Breast epithelium (tissue), 3 donors: ENCODE measurements around the gene ZNF343.

Experiments
- POLR2AphosphoS5 ChIP-seq, 3 donors: sonication (generic); formaldehyde crosslinking; IDR thresholded peaks; one replicate each; pipeline ENCODE4 v1.6.1; 2017; ENCODE audit warnings: antibody characterized with exemption in 3 of 3
- TF ChIP-seq, protein P1 (sequence below), 3 donors: fragments of 450-650 bp; IDR thresholded peaks; one replicate each; pipeline ENCODE4 v1.5.1; 2016 to 2017; ENCODE audit warnings: antibody characterized with exemption in 3 of 3, mild to moderate bottlenecking in 3 of 3, moderate library complexity in 3 of 3

DNA sequence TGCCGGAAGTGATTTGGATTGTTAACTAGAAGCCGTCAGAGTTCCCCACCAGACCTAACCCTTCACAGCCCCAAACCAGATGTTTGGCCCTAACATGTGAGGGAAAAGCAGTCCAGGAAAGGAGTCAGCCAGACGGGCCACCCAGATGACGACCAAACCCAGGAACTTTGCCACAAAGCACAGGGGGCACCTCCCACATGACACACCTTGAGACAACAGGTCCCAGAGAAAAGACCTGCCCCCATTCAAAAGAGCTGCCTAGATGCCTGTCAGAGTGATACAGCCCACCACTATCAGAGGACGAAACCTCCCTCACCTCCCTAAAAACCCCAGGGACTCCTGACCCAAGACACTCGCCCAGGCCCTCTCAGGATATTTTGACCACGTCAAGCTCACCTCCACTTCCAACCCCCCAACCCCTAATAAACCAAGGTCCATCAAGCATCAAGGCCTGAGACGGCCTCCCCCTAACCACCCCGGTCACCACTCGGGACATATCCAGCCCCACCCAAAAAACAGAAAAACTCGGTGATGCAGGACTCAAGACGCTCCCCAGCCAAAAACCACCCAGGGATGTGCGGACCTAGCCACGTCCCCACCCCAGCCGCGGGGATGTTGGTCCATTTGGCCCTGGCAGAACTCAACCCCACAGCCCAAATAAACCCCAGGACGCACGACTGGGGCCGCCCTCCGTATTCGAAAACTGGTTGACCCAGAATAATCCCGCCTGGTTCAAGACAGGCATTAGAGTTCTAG, 662 bp downstream of the ZNF343 start:
- TF ChIP-seq, protein P1, sequence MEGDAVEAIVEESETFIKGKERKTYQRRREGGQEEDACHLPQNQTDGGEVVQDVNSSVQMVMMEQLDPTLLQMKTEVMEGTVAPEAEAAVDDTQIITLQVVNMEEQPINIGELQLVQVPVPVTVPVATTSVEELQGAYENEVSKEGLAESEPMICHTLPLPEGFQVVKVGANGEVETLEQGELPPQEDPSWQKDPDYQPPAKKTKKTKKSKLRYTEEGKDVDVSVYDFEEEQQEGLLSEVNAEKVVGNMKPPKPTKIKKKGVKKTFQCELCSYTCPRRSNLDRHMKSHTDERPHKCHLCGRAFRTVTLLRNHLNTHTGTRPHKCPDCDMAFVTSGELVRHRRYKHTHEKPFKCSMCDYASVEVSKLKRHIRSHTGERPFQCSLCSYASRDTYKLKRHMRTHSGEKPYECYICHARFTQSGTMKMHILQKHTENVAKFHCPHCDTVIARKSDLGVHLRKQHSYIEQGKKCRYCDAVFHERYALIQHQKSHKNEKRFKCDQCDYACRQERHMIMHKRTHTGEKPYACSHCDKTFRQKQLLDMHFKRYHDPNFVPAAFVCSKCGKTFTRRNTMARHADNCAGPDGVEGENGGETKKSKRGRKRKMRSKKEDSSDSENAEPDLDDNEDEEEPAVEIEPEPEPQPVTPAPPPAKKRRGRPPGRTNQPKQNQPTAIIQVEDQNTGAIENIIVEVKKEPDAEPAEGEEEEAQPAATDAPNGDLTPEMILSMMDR (IDR thresholded peaks at IDR 0.05), result no peak
- TF ChIP-seq POLR2AphosphoS5 (IDR thresholded peaks at IDR 0.05), result no peak
